ENCODE data around the gene CDKN1B. TPM values are rescaled to one million over a fixed set of nuclear protein-coding genes. Genes with fewer than 3 reads are reported as not detected.

CDKN1B gene
- total RNA-seq, 2 experiments from 2014 or later, result 352 TPM

DNA sequence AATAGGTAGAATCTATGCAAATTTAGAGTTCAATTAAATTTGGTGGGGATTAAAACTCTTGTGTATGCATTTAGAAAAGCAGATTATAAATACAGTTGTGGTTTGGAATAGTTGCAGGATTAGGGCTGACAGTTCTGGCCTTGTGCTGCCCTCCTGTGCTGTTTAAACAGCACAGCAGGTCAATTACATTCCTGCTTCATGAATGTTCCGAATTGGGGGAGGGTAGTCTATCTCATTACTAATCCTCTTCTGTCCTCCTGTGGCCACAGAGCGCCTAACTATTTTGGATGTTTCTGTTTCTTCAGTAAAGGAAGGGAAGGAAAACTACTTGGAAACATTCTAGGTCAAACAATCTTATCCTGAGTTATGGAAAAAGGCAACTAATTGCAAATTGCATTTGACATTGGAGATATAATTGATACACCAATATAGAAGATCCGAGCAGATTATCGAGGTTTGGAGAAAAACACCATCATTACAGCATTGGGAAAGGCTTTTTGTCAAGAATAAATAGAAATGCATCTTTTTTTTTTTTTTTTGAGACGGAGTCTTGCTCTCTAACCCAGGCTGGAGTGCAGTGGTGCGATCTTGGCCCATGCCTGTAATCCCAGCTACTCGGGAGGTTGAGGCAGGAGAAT is 12.5 kb upstream of the CDKN1B start:
- peak in 7 of 14 experiments; percentile 22 to 84 (median 57) for DNase-seq
- intact Hi-C loops (cut with DNase I, micrococcal nuclease), result loop anchor here (1.0 to 2.0 kb wide), 4 partner anchors 48 to 328 kb away; no protein-coding TSS in a partner anchor
- no peaks in the 10 kb centered on the region for H3K27me3 Mint-ChIP-seq
- Histone ChIP-seq H3K9me3 (ENCODE audit: control insufficient read depth in 1 of 2, insufficient read depth in 1 of 2, low read length in 2 of 2) (no peaks in the 10 kb centered on the region), H3K36me3 (ENCODE audit: insufficient read depth, low read length) (no peaks in the 10 kb centered on the region), H3K27me3 (ENCODE audit: control insufficient read depth in 1 of 2, insufficient read depth in 2 of 2, low read length in 2 of 2) (no peaks in the 10 kb centered on the region), H3K27ac (ENCODE audit: low read depth in 1 of 2, low read length in 2 of 2) (no peak overlapping the region), H3K4me1 (ENCODE audit: insufficient read depth, low read length) (peaks cover 29% of the 10 kb centered on the region), H3K4me3 (ENCODE audit: low read length) (no peak overlapping the region)
- POLR2A ChIA-PET, result interaction anchor here (0.6 to 11.8 kb wide), 9 partner anchors 7 to 349 kb away, joined by 3 to 400 read pairs (median 5); partner anchors contain the start of gene CDKN1B
- peak overlapping the region; percentile 69 for H3K27ac Mint-ChIP-seq
- H3K9me3 Mint-ChIP-seq, result no peaks in the 10 kb centered on the region
- H3K4me1 Mint-ChIP-seq (ENCODE audit: low read depth), result peaks cover 29% of the 10 kb centered on the region
- peak; percentile 73 for TF ChIP-seq CTCF (IDR thresholded peaks at IDR 0.05)
- no peaks in the 10 kb centered on the region for H3K36me3 Mint-ChIP-seq (ENCODE audit: low read depth)
- CTCF ChIA-PET, result interaction anchor here (0.6 to 1.6 kb wide), 6 partner anchors 10 to 328 kb away, joined by 3 to 7 read pairs (median 3); no protein-coding TSS in a partner anchor
- peak overlapping the region; percentile 32 for H3K4me3 Mint-ChIP-seq
- ATAC-seq (ENCODE audit: poor library complexity), result peak; percentile 88

GRCh38 chr12:12705838-12706520 is 11.2 kb upstream of the CDKN1B start:
- ATAC-seq (ENCODE audit: poor library complexity) (peak; percentile 82), DNase-seq (peak; percentile 60 to 92 (median 80))
- Histone ChIP-seq H3K9me3 (ENCODE audit: control insufficient read depth in 1 of 2, insufficient read depth in 1 of 2, low read length in 2 of 2) (no peaks in the 10 kb centered on the region), H3K4me1 (ENCODE audit: insufficient read depth, low read length) (peaks cover 29% of the 10 kb centered on the region), H3K4me3 (ENCODE audit: low read length) (no peak overlapping the region), H3K27me3 (ENCODE audit: control insufficient read depth in 1 of 2, insufficient read depth in 2 of 2, low read length in 2 of 2) (no peaks in the 10 kb centered on the region), H3K36me3 (ENCODE audit: insufficient read depth, low read length) (no peaks in the 10 kb centered on the region), H3K27ac (ENCODE audit: low read depth in 1 of 2, low read length in 2 of 2) (no peak overlapping the region)
- Mint-ChIP-seq H3K27me3 (no peaks in the 10 kb centered on the region), H3K9me3 (no peaks in the 10 kb centered on the region), H3K27ac (no peak overlapping the region), H3K4me3 (no peak overlapping the region), H3K36me3 (ENCODE audit: low read depth) (no peaks in the 10 kb centered on the region), H3K4me1 (ENCODE audit: low read depth) (peaks cover 23% of the 10 kb centered on the region)
- TF ChIP-seq CTCF (IDR thresholded peaks at IDR 0.05), result no peak
- intact Hi-C loops (cut with DNase I, micrococcal nuclease), result loop anchor here (2.0 kb wide), 2 partner anchors 145 to 329 kb away; no protein-coding TSS in a partner anchor
- POLR2A ChIA-PET, result interaction anchor here (0.5 to 1.7 kb wide), 9 partner anchors 8 to 679 kb away, joined by 3 to 17 read pairs (median 5); partner anchors contain the start of gene CDKN1B
- CTCF ChIA-PET, result interaction anchor here (1.6 kb wide), 1 partner anchor 8 kb away, joined by 7 read pairs; no protein-coding TSS in a partner anchor

DNA sequence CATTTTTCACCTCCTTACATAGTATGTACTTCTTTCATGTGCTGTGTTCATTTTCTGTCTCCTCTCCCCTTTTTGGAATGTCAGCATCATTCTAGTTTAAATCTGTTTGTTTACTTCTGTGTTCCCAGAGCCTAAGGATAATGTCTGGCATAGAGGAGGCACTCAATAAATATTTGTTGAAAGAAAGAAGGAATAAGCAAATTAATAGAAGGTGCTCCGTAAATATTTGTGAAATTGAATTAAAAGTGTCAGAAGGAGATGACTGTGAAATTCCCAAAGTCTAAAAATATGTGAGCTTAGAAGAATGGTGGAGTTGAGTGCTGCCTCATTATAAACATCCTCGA is 3.3 kb upstream of the CDKN1B start:
- Mint-ChIP-seq H3K36me3 (ENCODE audit: low read depth) (peaks cover 46% of the 10 kb centered on the region), H3K9me3 (no peaks in the 10 kb centered on the region), H3K27me3 (no peaks in the 10 kb centered on the region), H3K27ac (peak overlapping the region; percentile 95), H3K4me3 (peak overlapping the region; percentile 88), H3K4me1 (ENCODE audit: low read depth) (peaks cover 52% of the 10 kb centered on the region)
- Histone ChIP-seq H3K4me3 (ENCODE audit: low read length) (peak overlapping the region; percentile 97), H3K9me3 (ENCODE audit: control insufficient read depth in 1 of 2, insufficient read depth in 1 of 2, low read length in 2 of 2) (no peaks in the 10 kb centered on the region), H3K27ac (ENCODE audit: low read depth in 1 of 2, low read length in 2 of 2) (peak overlapping the region; percentile 88 to 97), H3K36me3 (ENCODE audit: insufficient read depth, low read length) (peaks cover 10% of the 10 kb centered on the region), H3K27me3 (ENCODE audit: control insufficient read depth in 1 of 2, insufficient read depth in 2 of 2, low read length in 2 of 2) (no peaks in the 10 kb centered on the region), H3K4me1 (ENCODE audit: insufficient read depth, low read length) (peaks cover 41% of the 10 kb centered on the region)
- ATAC-seq (ENCODE audit: poor library complexity), result no peak
- DNase-seq, result no peak
- no peak for TF ChIP-seq CTCF (IDR thresholded peaks at IDR 0.05)
- POLR2A ChIA-PET, result interaction anchor here (0.8 to 16.3 kb wide), 32 partner anchors 9 to 1542 kb away, joined by 3 to 441 read pairs (median 6); partner anchors contain the start of genes BORCS5, CREBL2, DUSP16 and ETV6
- intact Hi-C loops (cut with DNase I, micrococcal nuclease), result loop anchor here in 1 of 2 experiments (1.0 to 2.0 kb wide), 3 partner anchors 18 to 337 kb away; partner anchors contain the start of gene GPR19
- CTCF ChIA-PET, result interaction anchor here (0.7 to 1.7 kb wide), 13 partner anchors 8 to 357 kb away, joined by 3 to 20 read pairs (median 4); partner anchors contain the start of gene BORCS5

All from CD4-positive, alpha-beta T cell (primary cell).